ENCODE results near the gene NTF3.

The NTF3 gene

DNA sequence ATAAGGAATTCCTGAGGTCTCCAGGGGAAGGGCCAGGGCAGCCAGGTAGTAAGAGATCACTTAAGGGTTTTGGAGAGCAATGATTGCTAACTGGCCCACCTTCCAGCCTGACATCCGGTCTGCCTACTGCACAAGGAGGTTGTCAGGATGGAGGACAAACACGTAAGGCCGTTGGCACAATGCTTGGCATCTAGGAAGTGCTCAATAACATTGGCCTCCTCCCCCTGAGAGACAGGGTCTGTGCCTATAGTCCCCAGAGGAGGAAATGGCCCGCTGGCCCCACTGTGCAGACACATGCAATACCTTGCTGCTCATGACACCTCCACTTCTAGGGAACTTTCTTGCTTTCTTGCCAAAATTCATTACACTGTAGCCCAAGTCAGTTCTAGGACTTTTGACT is 73.2 kb downstream of the NTF3 start:
- H3K27ac ChIP-seq (ENCODE audit: low read depth, low read length) = no peak overlapping the region
- no peaks in the 10 kb centered on the region for H3K36me3 ChIP-seq (ENCODE audit: control insufficient read depth, insufficient read depth, low read length)
- peaks cover 7% of the 10 kb centered on the region; the same call in 1 of the 2 replicates for H3K4me1 ChIP-seq (ENCODE audit: control insufficient read depth, insufficient read depth, low read length)
- H3K9me3 ChIP-seq (ENCODE audit: control insufficient read depth, insufficient read depth, low read length) = no peaks in the 10 kb centered on the region
- no peaks in the 10 kb centered on the region for H3K27me3 ChIP-seq (ENCODE audit: control insufficient read depth, insufficient read depth, low read length)
- no peak overlapping the region for H3K9ac ChIP-seq (ENCODE audit: low read depth, low read length)
- no peak overlapping the region for H3K4me3 ChIP-seq (ENCODE audit: low read depth, low read length)

DNA sequence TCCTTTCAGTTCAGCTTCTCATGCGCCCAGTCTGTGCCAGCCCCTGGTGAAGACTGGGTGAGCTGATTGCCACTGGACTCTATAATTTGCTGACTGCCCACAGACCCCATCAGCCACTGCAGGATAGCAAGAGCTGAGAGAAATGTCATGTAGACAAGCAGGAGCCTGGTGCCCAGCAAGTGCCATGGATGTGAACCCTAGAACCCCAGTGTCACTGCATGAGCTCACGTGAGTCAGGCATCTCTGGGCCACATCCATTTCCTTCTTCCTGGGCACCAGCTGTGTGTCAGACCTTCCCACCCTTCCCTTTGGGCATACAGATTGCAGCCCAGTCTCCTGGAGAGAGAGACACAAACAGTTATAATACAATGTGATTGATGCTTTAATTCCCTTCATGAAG is 73.8 kb downstream of the NTF3 start:
- Histone ChIP-seq H3K9me3 (ENCODE audit: control insufficient read depth, insufficient read depth, low read length) (no peaks in the 10 kb centered on the region), H3K9ac (ENCODE audit: low read depth, low read length) (no peak overlapping the region), H3K27me3 (ENCODE audit: control insufficient read depth, insufficient read depth, low read length) (no peaks in the 10 kb centered on the region), H3K27ac (ENCODE audit: low read depth, low read length) (no peak overlapping the region), H3K4me1 (ENCODE audit: control insufficient read depth, insufficient read depth, low read length) (peaks cover 7% of the 10 kb centered on the region; the same call in 1 of the 2 replicates), H3K36me3 (ENCODE audit: control insufficient read depth, insufficient read depth, low read length) (no peaks in the 10 kb centered on the region), H3K4me3 (ENCODE audit: low read depth, low read length) (no peak overlapping the region)

DNA sequence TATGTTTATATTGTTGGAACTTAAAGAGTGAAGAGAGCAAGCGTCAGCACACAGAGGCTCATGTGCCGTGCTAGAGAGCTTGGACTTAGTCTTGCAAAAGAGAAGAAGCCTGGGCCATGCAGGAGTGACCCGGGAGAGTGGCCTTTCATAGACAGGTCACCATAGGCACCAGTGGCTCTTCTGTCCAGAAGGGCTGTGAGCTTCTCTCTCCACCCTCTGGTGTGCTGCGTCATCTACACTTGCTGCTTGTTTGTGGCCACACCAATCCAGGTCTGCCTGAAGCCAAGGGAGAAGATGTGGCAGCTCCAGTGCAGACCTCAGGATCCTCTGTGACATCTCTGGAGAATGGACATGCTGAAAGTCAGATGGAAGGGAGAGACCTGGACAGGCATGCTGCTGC is 74.4 kb downstream of the NTF3 start:
- Histone ChIP-seq H3K9me3 (ENCODE audit: control insufficient read depth, insufficient read depth, low read length) (no peaks in the 10 kb centered on the region), H3K27me3 (ENCODE audit: control insufficient read depth, insufficient read depth, low read length) (no peaks in the 10 kb centered on the region), H3K4me3 (ENCODE audit: low read depth, low read length) (no peak overlapping the region), H3K4me1 (ENCODE audit: control insufficient read depth, insufficient read depth, low read length) (peaks cover 7% of the 10 kb centered on the region; the same call in 1 of the 2 replicates), H3K27ac (ENCODE audit: low read depth, low read length) (no peak overlapping the region), H3K36me3 (ENCODE audit: control insufficient read depth, insufficient read depth, low read length) (no peaks in the 10 kb centered on the region), H3K9ac (ENCODE audit: low read depth, low read length) (no peak overlapping the region)

DNA sequence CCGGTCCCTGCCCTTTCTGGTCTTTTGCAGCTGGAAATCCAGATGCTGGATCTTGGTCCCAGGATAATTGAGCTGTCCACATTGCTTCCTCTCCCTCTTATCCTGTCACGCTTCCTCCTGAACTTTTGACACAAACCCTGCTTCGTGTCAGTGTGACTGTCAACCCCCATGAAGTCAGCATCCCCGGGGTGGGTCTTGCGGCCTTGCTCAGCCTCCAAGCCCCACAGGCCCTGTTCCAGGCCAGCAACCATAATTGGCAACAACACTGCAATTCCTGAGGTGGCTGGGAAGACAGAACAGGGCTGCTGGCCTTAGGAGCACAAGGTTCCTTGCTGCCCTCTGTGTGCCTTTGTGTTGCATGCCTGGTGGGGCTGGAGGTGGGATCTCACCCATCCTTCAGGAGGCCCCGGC is 74.9 kb downstream of the NTF3 start:
- no peaks in the 10 kb centered on the region for H3K36me3 ChIP-seq (ENCODE audit: control insufficient read depth, insufficient read depth, low read length)
- H3K27ac ChIP-seq (ENCODE audit: low read depth, low read length) = no peak overlapping the region
- H3K9ac ChIP-seq (ENCODE audit: low read depth, low read length) = no peak overlapping the region
- H3K27me3 ChIP-seq (ENCODE audit: control insufficient read depth, insufficient read depth, low read length) = no peaks in the 10 kb centered on the region
- no peak overlapping the region for H3K4me3 ChIP-seq (ENCODE audit: low read depth, low read length)
- H3K4me1 ChIP-seq (ENCODE audit: control insufficient read depth, insufficient read depth, low read length) = peaks cover 7% of the 10 kb centered on the region; the same call in 1 of the 2 replicates
- no peaks in the 10 kb centered on the region for H3K9me3 ChIP-seq (ENCODE audit: control insufficient read depth, insufficient read depth, low read length)

DNA sequence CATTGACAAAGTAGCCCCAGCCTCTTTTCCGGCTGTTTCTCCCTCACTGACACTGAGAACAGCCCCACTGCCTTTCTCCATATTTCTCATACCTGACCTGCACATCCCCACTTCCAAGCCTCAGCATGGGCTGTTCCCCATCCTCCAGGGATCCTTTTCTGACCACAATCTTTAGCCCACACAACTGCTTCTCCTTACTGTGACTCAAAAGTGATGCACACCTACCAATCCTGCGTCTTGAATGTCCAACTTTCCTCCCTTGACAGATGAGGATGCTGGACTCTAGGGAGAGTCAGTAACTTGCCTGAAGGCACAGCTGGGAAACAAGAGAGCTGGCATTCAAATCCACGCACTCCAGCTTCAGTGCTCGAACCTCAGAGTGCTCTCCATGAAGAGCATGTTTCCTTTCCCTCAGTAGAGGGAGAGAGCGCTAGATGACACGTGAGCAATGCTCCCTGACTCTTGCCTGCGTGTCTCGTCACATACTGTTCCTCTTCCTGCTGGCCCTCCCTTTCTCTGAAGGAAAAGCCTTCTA is 75.6 kb downstream of the NTF3 start:
- no peak overlapping the region for H3K9ac ChIP-seq (ENCODE audit: low read depth, low read length)
- H3K27ac ChIP-seq (ENCODE audit: low read depth, low read length) = no peak overlapping the region
- no peaks in the 10 kb centered on the region for H3K36me3 ChIP-seq (ENCODE audit: control insufficient read depth, insufficient read depth, low read length)
- H3K9me3 ChIP-seq (ENCODE audit: control insufficient read depth, insufficient read depth, low read length) = no peaks in the 10 kb centered on the region
- no peak overlapping the region for H3K4me3 ChIP-seq (ENCODE audit: low read depth, low read length)
- no peaks in the 10 kb centered on the region for H3K27me3 ChIP-seq (ENCODE audit: control insufficient read depth, insufficient read depth, low read length)
- peaks cover 11% of the 10 kb centered on the region for H3K4me1 ChIP-seq (ENCODE audit: control insufficient read depth, insufficient read depth, low read length)

DNA sequence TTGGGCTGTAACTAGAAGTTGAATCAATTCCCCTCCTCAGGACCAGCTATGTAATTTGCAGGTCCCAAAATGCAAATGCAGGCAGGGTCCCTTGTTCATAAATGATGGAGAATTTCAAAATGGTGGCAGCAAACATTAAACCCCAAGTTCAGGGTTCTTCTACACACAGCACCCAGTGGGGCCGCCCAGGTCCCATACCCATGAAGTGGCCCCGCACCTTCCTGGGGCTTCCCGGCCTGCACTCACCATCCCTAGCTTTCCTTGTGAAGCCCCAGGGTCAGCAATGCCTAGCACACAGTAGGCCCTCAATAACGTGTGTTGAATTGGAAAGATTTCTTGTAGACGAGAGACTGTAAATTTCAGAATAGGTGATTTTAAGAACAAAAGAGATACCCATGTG is 76.0 kb downstream of the NTF3 start:
- no peak overlapping the region for H3K27ac ChIP-seq (ENCODE audit: low read depth, low read length)
- H3K9ac ChIP-seq (ENCODE audit: low read depth, low read length) = no peak overlapping the region
- no peak overlapping the region for H3K4me3 ChIP-seq (ENCODE audit: low read depth, low read length)
- H3K4me1 ChIP-seq (ENCODE audit: control insufficient read depth, insufficient read depth, low read length) = peaks cover 14% of the 10 kb centered on the region
- no peaks in the 10 kb centered on the region for H3K9me3 ChIP-seq (ENCODE audit: control insufficient read depth, insufficient read depth, low read length)
- H3K27me3 ChIP-seq (ENCODE audit: control insufficient read depth, insufficient read depth, low read length) = no peaks in the 10 kb centered on the region
- no peaks in the 10 kb centered on the region for H3K36me3 ChIP-seq (ENCODE audit: control insufficient read depth, insufficient read depth, low read length)

DNA sequence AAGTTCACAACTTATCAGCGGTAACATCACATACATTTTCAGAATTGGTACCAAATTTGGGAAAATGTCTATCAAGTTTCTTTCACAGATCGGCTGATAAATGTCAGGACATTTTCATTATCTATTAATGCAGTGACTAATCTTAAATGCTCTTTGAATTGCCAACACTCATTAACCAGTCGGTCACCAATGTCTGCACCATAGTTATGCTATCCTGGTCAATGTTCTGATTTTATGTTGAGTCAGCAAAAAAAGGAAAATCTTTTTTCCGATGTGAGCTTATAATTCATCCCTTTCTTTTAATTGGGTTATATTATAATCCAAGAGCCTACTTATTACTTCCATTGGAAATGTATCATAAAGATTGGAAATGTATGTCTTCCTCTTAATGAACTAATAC is 77.2 kb downstream of the NTF3 start:
- H3K4me1 ChIP-seq (ENCODE audit: control insufficient read depth, insufficient read depth, low read length) = peaks cover 7% of the 10 kb centered on the region; the same call in 1 of the 2 replicates
- H3K36me3 ChIP-seq (ENCODE audit: control insufficient read depth, insufficient read depth, low read length) = no peaks in the 10 kb centered on the region
- no peak overlapping the region for H3K4me3 ChIP-seq (ENCODE audit: low read depth, low read length)
- no peak overlapping the region for H3K27ac ChIP-seq (ENCODE audit: low read depth, low read length)
- H3K27me3 ChIP-seq (ENCODE audit: control insufficient read depth, insufficient read depth, low read length) = no peaks in the 10 kb centered on the region
- H3K9me3 ChIP-seq (ENCODE audit: control insufficient read depth, insufficient read depth, low read length) = no peaks in the 10 kb centered on the region
- H3K9ac ChIP-seq (ENCODE audit: low read depth, low read length) = no peak overlapping the region

DNA sequence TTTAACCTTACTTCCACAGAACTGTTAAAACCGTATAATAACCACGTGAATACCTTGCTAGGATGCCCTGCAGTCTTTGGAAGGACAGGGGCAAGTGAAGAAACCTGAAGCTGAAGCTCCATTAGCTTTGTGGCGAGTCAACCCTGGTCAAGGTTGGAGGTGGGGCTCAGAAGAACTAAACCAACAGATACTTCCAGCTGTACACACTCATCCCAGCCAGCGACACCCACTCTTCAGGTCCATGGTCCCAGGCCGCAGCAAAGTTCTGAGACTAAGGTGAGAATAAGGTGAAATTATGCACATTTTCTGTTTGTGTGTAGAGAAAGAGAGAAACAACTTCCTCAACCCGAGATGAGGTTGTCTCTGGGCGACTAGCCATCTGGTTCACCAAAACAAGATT is 77.6 kb downstream of the NTF3 start:
- Histone ChIP-seq H3K27me3 (ENCODE audit: control insufficient read depth, insufficient read depth, low read length) (no peaks in the 10 kb centered on the region), H3K9ac (ENCODE audit: low read depth, low read length) (no peak overlapping the region), H3K9me3 (ENCODE audit: control insufficient read depth, insufficient read depth, low read length) (no peaks in the 10 kb centered on the region), H3K4me3 (ENCODE audit: low read depth, low read length) (no peak overlapping the region), H3K4me1 (ENCODE audit: control insufficient read depth, insufficient read depth, low read length) (peaks cover 7% of the 10 kb centered on the region; the same call in 1 of the 2 replicates), H3K36me3 (ENCODE audit: control insufficient read depth, insufficient read depth, low read length) (no peaks in the 10 kb centered on the region), H3K27ac (ENCODE audit: low read depth, low read length) (no peak overlapping the region)

DNA sequence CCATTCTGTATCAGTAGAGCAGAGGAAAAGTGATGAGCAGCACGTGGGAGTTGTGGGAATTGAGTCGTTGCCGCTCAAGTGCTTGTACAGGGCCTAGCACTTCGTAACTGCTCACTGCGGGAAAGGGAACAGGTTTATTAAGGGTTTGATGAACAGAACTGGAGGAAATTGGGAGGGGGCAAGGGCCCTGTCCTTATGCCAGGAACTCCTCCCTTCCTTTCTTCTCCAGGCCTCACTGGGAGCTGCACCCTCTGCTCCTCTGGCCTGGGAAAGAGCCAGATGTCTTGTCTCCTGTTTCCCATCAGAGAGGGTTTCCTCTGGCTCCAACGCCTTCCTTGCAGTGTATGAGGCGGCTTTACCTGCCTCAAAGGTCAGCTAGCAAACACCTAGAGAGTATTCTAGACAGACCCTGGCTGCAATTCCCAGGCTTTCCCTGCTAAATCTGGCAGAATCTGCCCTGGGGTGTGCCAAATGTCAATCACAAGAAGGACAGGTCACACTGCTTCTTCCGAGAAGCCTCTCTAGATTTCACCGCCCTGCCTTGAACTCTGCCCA is 78.4 kb downstream of the NTF3 start:
- Histone ChIP-seq H3K36me3 (ENCODE audit: control insufficient read depth, insufficient read depth, low read length) (no peaks in the 10 kb centered on the region), H3K9ac (ENCODE audit: low read depth, low read length) (no peak overlapping the region), H3K4me3 (ENCODE audit: low read depth, low read length) (no peak overlapping the region), H3K27me3 (ENCODE audit: control insufficient read depth, insufficient read depth, low read length) (no peaks in the 10 kb centered on the region), H3K9me3 (ENCODE audit: control insufficient read depth, insufficient read depth, low read length) (no peaks in the 10 kb centered on the region), H3K4me1 (ENCODE audit: control insufficient read depth, insufficient read depth, low read length) (peaks cover 7% of the 10 kb centered on the region; the same call in 1 of the 2 replicates), H3K27ac (ENCODE audit: low read depth, low read length) (no peak overlapping the region)

DNA sequence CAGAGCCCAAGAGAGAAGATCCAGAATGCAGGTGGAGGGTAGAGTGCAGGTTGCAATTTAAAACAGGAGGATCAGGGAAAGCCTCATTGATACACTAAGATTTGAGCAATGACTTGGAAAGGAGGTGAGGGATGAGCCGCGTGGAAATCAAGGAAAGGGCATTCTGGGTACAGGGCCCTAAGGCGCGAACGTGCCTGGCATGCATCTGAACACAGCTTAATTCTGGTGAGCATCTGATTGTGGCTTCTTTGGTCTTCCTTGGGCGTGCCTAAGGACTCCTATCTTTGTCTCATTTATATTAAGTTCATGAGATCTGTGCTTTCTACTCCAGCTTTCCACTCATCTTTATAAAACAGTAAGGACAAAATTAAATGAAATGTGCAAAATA is 79.3 kb downstream of the NTF3 start:
- no peak overlapping the region for H3K4me3 ChIP-seq (ENCODE audit: low read depth, low read length)
- H3K4me1 ChIP-seq (ENCODE audit: control insufficient read depth, insufficient read depth, low read length) = peaks cover 7% of the 10 kb centered on the region; the same call in 1 of the 2 replicates
- no peak overlapping the region for H3K9ac ChIP-seq (ENCODE audit: low read depth, low read length)
- no peaks in the 10 kb centered on the region for H3K9me3 ChIP-seq (ENCODE audit: control insufficient read depth, insufficient read depth, low read length)
- H3K36me3 ChIP-seq (ENCODE audit: control insufficient read depth, insufficient read depth, low read length) = no peaks in the 10 kb centered on the region
- no peaks in the 10 kb centered on the region for H3K27me3 ChIP-seq (ENCODE audit: control insufficient read depth, insufficient read depth, low read length)
- H3K27ac ChIP-seq (ENCODE audit: low read depth, low read length) = no peak overlapping the region

DNA sequence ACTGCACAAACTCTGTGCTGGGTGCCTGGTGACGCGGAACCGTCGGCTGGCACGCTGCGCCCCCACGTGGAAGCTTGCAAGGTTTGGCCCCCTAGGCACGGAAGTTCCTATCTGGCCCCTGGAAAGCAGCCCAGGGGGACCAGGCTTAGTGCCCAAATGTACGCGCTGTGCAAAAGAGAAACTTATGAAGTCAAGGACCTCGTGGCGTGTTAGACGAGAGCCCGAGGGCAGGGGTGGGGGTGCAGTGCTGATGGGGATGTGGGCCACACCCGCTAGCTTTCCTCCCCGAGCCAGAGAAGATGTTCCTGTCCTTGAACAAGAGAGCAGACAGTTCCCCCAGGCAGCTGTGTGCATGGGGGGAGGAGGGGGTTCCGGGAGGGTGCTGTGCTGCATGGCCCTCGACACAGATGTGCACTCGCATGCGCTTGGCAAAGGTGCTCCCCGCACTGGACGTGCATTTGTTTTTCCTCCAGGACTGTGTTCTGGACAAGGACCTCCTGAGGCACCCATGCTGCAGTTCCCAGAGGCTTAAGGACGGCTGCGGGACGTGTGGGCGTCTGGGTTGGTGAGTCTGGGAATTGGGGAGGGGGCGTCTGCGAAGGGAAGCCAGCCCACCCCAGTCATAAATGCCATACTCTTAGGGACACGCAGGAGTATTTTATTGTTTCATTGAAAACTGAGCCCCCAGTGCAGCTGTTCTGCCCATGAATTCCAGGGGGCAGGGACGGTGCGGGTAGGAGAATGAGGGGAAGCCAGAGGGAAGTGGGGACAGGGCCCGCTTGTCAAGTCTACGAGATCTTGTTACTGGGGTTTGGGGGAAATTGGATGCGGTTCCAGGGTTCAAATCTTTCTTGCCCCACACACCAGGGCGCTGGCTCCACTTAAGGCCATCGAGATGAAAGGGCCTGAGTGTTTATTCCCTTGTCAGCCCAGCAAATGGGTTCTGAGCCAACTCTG is 80.0 kb downstream of the NTF3 start:
- Histone ChIP-seq H3K36me3 (ENCODE audit: control insufficient read depth, insufficient read depth, low read length) (no peaks in the 10 kb centered on the region), H3K4me3 (ENCODE audit: low read depth, low read length) (no peak overlapping the region), H3K27me3 (ENCODE audit: control insufficient read depth, insufficient read depth, low read length) (no peaks in the 10 kb centered on the region), H3K9me3 (ENCODE audit: control insufficient read depth, insufficient read depth, low read length) (no peaks in the 10 kb centered on the region), H3K27ac (ENCODE audit: low read depth, low read length) (no peak overlapping the region), H3K9ac (ENCODE audit: low read depth, low read length) (no peak overlapping the region), H3K4me1 (ENCODE audit: control insufficient read depth, insufficient read depth, low read length) (peaks cover 12% of the 10 kb centered on the region)
